MCF 10A (cell line): ENCODE data around the gene ORC3. TPM values are rescaled to one million over a fixed set of nuclear protein-coding genes. Genes with fewer than 3 reads are reported as not detected.
A peak's percentile ranks its signal among the peaks of the same experiment; 100 is the strongest.
"Not testable (repeated sequence)": the region's sequence is repeated elsewhere in the genome, so short reads cannot be mapped to it uniquely, and the experiment has no call there.

ENCODE experiments used
- BruUV-seq: library from RNA; stranded (reverse); fragments of 400-500 nt; replicated peaks from 2 replicates; lab custom pipeline; 2021; lab: Mats Ljungman, UMichigan
- CTCF ChIA-PET: fragments of 300-600 bp; sonication (Branson Sonifier 250); formaldehyde crosslinking; extraction: SDS; loops from one replicate; lab custom pipeline; 2021; ENCODE audit warnings: antibody characterized with exemption, inconsistent platforms; lab: Yijun Ruan, JAX
- POLR2A ChIA-PET: fragments of 300-600, 350-650 bp; sonication (Branson Sonifier 250); formaldehyde crosslinking; extraction: SDS; loops from one replicate; lab custom pipeline; 2020; ENCODE audit warnings: antibody characterized with exemption, inconsistent platforms; lab: Yijun Ruan, JAX
- DNase-seq: peaks from one replicate; pipeline ENCODE4 v3.0.0-alpha.2; 2018; ENCODE audit not compliant: unreplicated experiment
- H3K27ac Mint-ChIP-seq: one replicate; pipeline ENCODE4 v1.8.0; 2022; ENCODE audit warnings: mild to moderate bottlenecking, low read depth, mixed read lengths; ENCODE audit not compliant: unreplicated experiment
- H3K27me3 Mint-ChIP-seq: one replicate; pipeline ENCODE4 v1.8.0; 2022; ENCODE audit warnings: mixed read lengths; ENCODE audit not compliant: insufficient read depth, unreplicated experiment
- H3K36me3 Mint-ChIP-seq: one replicate; pipeline ENCODE4 v1.8.0; 2022; ENCODE audit warnings: mild to moderate bottlenecking, moderate library complexity, mixed read lengths; ENCODE audit not compliant: insufficient read depth, unreplicated experiment
- H3K4me1 Mint-ChIP-seq: one replicate; pipeline ENCODE4 v1.8.0; 2022; ENCODE audit warnings: mixed read lengths; ENCODE audit not compliant: insufficient read depth, unreplicated experiment
- H3K4me3 Mint-ChIP-seq: one replicate; pipeline ENCODE4 v1.8.0; 2022; ENCODE audit warnings: mild to moderate bottlenecking, moderate library complexity, mixed read lengths; ENCODE audit not compliant: unreplicated experiment
- H3K9me3 Mint-ChIP-seq: one replicate; pipeline ENCODE4 v1.8.0; 2022; ENCODE audit warnings: mixed read lengths; ENCODE audit not compliant: unreplicated experiment
- intact Hi-C: fragments of 100-400 bp; cut with micrococcal nuclease; formaldehyde crosslinking; loops from 2 replicates; pipeline ENCODE4 v1.14.1; 2022
- total RNA-seq: library from RNA; stranded (reverse); gene quantifications from 2 replicates; pipeline ENCODE4 v1.2.3, GENCODE V29; 2022
- TF ChIP-seq, protein P1 (sequence below): fragments of 200-600 bp; IDR thresholded peaks from one replicate; pipeline ENCODE4 v1.8.0; 2022; ENCODE audit warnings: antibody characterized with exemption, mild to moderate bottlenecking; ENCODE audit not compliant: unreplicated experiment

The ORC3 gene
- total RNA-seq, 1 experiment from 2014 or later = 21.1 TPM

DNA sequence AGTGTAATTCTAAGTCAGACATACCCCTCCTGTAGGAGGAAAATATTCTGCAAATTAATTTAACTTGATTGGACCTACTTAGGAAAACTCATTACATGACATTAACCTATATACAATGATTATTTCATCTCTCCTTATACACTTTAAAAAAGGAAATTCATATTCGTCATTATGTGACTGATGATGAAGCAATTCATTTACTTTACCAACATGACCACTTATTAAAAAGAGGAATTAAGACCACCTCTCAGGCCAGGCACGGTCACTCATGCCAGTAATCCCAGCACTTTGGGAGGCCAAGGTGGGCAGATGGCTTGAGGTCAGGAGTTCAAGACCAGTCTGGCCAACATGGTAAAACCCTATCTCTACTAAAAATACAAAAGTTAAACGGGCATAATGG lies 100.5 kb downstream of the ORC3 start:
- no peak overlapping the region for H3K27ac Mint-ChIP-seq
- intact Hi-C loops = loop anchor here (10.0 kb wide), 2 partner anchors 216 to 296 kb away; partner anchors contain the start of gene SLC35A1
- ChIA-PET CTCF (interaction anchor here (0.7 kb wide), 1 partner anchor 298 kb away, joined by 4 read pairs; no protein-coding TSS in a partner anchor), POLR2A (interaction anchor here (1.6 kb wide), 1 partner anchor 11 kb away, joined by 3 read pairs; no protein-coding TSS in a partner anchor)
- no peak for DNase-seq
- peaks cover 13% of the 10 kb centered on the region for H3K4me1 Mint-ChIP-seq
- no peaks in the 10 kb centered on the region for H3K27me3 Mint-ChIP-seq
- BruUV-seq = no TSS peak
- TF ChIP-seq, protein P1, sequence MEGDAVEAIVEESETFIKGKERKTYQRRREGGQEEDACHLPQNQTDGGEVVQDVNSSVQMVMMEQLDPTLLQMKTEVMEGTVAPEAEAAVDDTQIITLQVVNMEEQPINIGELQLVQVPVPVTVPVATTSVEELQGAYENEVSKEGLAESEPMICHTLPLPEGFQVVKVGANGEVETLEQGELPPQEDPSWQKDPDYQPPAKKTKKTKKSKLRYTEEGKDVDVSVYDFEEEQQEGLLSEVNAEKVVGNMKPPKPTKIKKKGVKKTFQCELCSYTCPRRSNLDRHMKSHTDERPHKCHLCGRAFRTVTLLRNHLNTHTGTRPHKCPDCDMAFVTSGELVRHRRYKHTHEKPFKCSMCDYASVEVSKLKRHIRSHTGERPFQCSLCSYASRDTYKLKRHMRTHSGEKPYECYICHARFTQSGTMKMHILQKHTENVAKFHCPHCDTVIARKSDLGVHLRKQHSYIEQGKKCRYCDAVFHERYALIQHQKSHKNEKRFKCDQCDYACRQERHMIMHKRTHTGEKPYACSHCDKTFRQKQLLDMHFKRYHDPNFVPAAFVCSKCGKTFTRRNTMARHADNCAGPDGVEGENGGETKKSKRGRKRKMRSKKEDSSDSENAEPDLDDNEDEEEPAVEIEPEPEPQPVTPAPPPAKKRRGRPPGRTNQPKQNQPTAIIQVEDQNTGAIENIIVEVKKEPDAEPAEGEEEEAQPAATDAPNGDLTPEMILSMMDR = no peak
- no peak overlapping the region for H3K4me3 Mint-ChIP-seq
- H3K9me3 Mint-ChIP-seq = no peaks in the 10 kb centered on the region
- H3K36me3 Mint-ChIP-seq = peaks cover 6% of the 10 kb centered on the region

DNA sequence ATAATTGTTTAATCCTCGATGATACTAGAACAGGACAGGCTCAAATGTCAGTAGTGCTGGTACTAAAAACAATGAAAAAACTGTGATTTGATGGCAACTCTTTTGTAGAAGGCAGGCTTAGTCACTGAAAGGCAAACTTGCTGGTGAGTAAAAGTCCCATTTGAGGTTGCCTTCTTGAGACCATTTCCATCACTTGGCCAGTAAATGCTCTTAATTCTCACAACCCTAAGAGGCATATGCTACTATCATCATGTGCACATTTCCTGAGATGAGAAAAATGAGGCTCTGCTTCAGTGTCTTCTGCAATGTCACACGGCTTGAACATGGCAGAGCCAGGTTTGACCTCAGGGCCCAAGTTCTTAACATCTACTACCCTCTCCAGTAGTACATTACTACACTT lies 102.2 kb downstream of the ORC3 start:
- intact Hi-C loops = loop anchor here (10.0 kb wide), 2 partner anchors 217 to 297 kb away; partner anchors contain the start of gene SLC35A1
- no peaks in the 10 kb centered on the region for H3K9me3 Mint-ChIP-seq
- TF ChIP-seq, protein P1 = no peak
- no TSS peak for BruUV-seq
- H3K4me1 Mint-ChIP-seq = peaks cover 8% of the 10 kb centered on the region
- DNase-seq = no peak
- H3K27me3 Mint-ChIP-seq = no peaks in the 10 kb centered on the region
- no peak overlapping the region for H3K4me3 Mint-ChIP-seq
- no peak overlapping the region for H3K27ac Mint-ChIP-seq
- POLR2A ChIA-PET = interaction anchor here (1.4 to 1.6 kb wide), 2 partner anchors 9 to 23 kb away, joined by 3 read pairs; no protein-coding TSS in a partner anchor
- CTCF ChIA-PET = interaction anchor here (0.9 kb wide), 1 partner anchor 31 kb away, joined by 4 read pairs; no protein-coding TSS in a partner anchor
- H3K36me3 Mint-ChIP-seq = peaks cover 13% of the 10 kb centered on the region

DNA sequence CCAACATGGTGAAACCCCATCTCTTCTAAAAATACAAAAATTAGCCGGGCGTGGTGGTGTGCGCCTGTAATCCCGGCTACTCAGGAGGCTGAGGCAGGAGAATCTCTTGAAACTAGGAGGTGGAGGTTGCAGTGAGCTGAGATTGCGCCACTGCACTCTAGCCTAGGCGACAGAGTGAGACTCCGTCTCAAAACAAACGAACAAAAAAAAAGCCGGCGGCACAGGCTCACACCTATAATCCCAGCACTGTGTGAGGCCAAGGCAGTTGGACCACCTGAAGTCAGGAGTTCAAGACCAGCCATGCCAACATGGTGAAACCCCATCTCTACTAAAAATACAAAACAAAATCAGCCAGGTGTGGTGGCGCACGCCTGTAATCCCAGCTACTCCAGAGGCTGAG lies 106.9 kb downstream of the ORC3 start:
- H3K4me3 Mint-ChIP-seq, DNase-seq, H3K27ac Mint-ChIP-seq, H3K27me3 Mint-ChIP-seq, BruUV-seq, H3K9me3 Mint-ChIP-seq: not testable (repeated sequence)
- H3K4me1 Mint-ChIP-seq = peaks cover 13% of the 10 kb centered on the region
- intact Hi-C loops = loop anchor here (5.0 to 10.0 kb wide), 3 partner anchors 222 to 795 kb away; partner anchors contain the start of gene SLC35A1
- peaks cover 13% of the 10 kb centered on the region for H3K36me3 Mint-ChIP-seq
- ChIA-PET CTCF (interaction anchor here (0.7 to 1.0 kb wide), 4 partner anchors 21 to 233 kb away, joined by 3 to 4 read pairs (median 3); no protein-coding TSS in a partner anchor), POLR2A (interaction anchor here (0.6 to 6.7 kb wide), 6 partner anchors 26 to 248 kb away, joined by 3 to 89 read pairs (median 19); partner anchors contain the start of genes ORC3 and RARS2)

GRCh38 chr6:87697581-87698546 lies 107.9 kb downstream of the ORC3 start:
- CTCF ChIA-PET = interaction anchor here (0.6 to 1.5 kb wide), 8 partner anchors 21 to 1915 kb away, joined by 3 to 4 read pairs (median 3); no protein-coding TSS in a partner anchor
- Mint-ChIP-seq H3K4me1 (peaks cover 15% of the 10 kb centered on the region), H3K9me3 (no peaks in the 10 kb centered on the region), H3K27me3 (no peaks in the 10 kb centered on the region), H3K4me3 (peak overlapping the region; percentile 83), H3K36me3 (peaks cover 22% of the 10 kb centered on the region), H3K27ac (peak overlapping the region; percentile 33)
- DNase-seq = peak; percentile 57
- BruUV-seq = no TSS peak
- TF ChIP-seq, protein P1 = no peak
- intact Hi-C loops = loop anchor here (2.0 to 10.0 kb wide), 4 partner anchors 59 to 794 kb away; partner anchors contain the start of gene SLC35A1
- POLR2A ChIA-PET = interaction anchor here (0.8 to 6.7 kb wide), 9 partner anchors 9 to 108 kb away, joined by 3 to 89 read pairs (median 9); partner anchors contain the start of genes ORC3 and RARS2
